Measurements from ENCODE around the gene GM2A. TPM values are rescaled to one million over a fixed set of nuclear protein-coding genes. Genes with fewer than 3 reads are reported as not detected.

GM2A gene
- total and polyA plus RNA-seq, 3 experiments from 2014 or later: 4.7 to 14.9 (median 12.7) TPM

Other genes with a start within 250 kb of the GM2A start
- not detected for gene GPX3, start 232.6 kb upstream of the GM2A start, total RNA-seq
- gene GPX3, start 232.6 kb upstream of the GM2A start, polyA plus RNA-seq: 0.63 TPM
- 100 to 1,000 TPM; 212 to 213 TPM for gene TNIP1, start 172.2 kb upstream of the GM2A start, total RNA-seq
- gene TNIP1, start 172.2 kb upstream of the GM2A start, polyA plus RNA-seq: 62.4 TPM
- 100 to 1,000 TPM; 452 to 459 TPM for gene ANXA6, start 95.4 kb upstream of the GM2A start, total RNA-seq
- gene ANXA6, start 95.4 kb upstream of the GM2A start, polyA plus RNA-seq: 351 TPM
- 10 to 100 TPM; 47.9 to 50.5 TPM for gene CCDC69, start 29.1 kb upstream of the GM2A start, total RNA-seq
- gene CCDC69, start 29.1 kb upstream of the GM2A start, polyA plus RNA-seq: 134 TPM
- not detected for gene SLC36A3, start 50.6 kb downstream of the GM2A start, total RNA-seq
- not detected for gene SLC36A3, start 50.6 kb downstream of the GM2A start, polyA plus RNA-seq
- gene SLC36A2, start 94.4 kb downstream of the GM2A start, total RNA-seq: not detected
- not detected for gene SLC36A2, start 94.4 kb downstream of the GM2A start, polyA plus RNA-seq
- 1 to 10 TPM; 6.8 to 7.2 TPM for gene SLC36A1, start 194.4 kb downstream of the GM2A start, total RNA-seq
- 1.9 TPM for gene SLC36A1, start 194.4 kb downstream of the GM2A start, polyA plus RNA-seq